ENCODE results near the gene ACAP2. TPM values are rescaled to one million over a fixed set of nuclear protein-coding genes. Genes with fewer than 3 reads are reported as not detected.

ACAP2 gene
- total RNA-seq, 1 donor from 2014 or later: 61.2 TPM

- no peak overlapping the region for H3K4me3 Mint-ChIP-seq (ENCODE audit: unreplicated experiment)
- H3K36me3 Mint-ChIP-seq (ENCODE audit: low read depth, unreplicated experiment): no peaks in the 10 kb centered on the region
- H3K4me1 Mint-ChIP-seq (ENCODE audit: unreplicated experiment): no peaks in the 10 kb centered on the region
- no peak for TF ChIP-seq CTCF (IDR thresholded peaks at IDR 0.05; ENCODE audit: unreplicated experiment)
- DNase-seq (ENCODE audit: low spot score): no peak
- H3K9me3 Mint-ChIP-seq (ENCODE audit: unreplicated experiment): no peaks in the 10 kb centered on the region
- H3K27me3 Mint-ChIP-seq (ENCODE audit: unreplicated experiment): no peaks in the 10 kb centered on the region
- H3K27ac Mint-ChIP-seq (ENCODE audit: unreplicated experiment): no peak overlapping the region
These were observed 31.0 kb downstream of the ACAP2 start for GRCh38 chr3:195411836-195412235.

GRCh38 chr3:195410546-195410945 is 32.3 kb downstream of the ACAP2 start:
- H3K36me3 Mint-ChIP-seq (ENCODE audit: low read depth, unreplicated experiment): no peaks in the 10 kb centered on the region
- H3K4me1 Mint-ChIP-seq (ENCODE audit: unreplicated experiment): peaks cover 5% of the 10 kb centered on the region
- H3K27ac Mint-ChIP-seq (ENCODE audit: unreplicated experiment): no peak overlapping the region
- no peak overlapping the region for H3K4me3 Mint-ChIP-seq (ENCODE audit: unreplicated experiment)
- no peak for TF ChIP-seq CTCF (IDR thresholded peaks at IDR 0.05; ENCODE audit: unreplicated experiment)
- H3K27me3 Mint-ChIP-seq (ENCODE audit: unreplicated experiment): no peaks in the 10 kb centered on the region
- no peaks in the 10 kb centered on the region for H3K9me3 Mint-ChIP-seq (ENCODE audit: unreplicated experiment)
- DNase-seq (ENCODE audit: low spot score): no peak

- TF ChIP-seq CTCF (IDR thresholded peaks at IDR 0.05; ENCODE audit: unreplicated experiment): no peak
- DNase-seq (ENCODE audit: low spot score): no peak
- Mint-ChIP-seq H3K27ac (ENCODE audit: unreplicated experiment) (no peak overlapping the region), H3K36me3 (ENCODE audit: low read depth, unreplicated experiment) (no peaks in the 10 kb centered on the region), H3K4me3 (ENCODE audit: unreplicated experiment) (no peak overlapping the region), H3K4me1 (ENCODE audit: unreplicated experiment) (peaks cover 6% of the 10 kb centered on the region), H3K9me3 (ENCODE audit: unreplicated experiment) (no peaks in the 10 kb centered on the region), H3K27me3 (ENCODE audit: unreplicated experiment) (no peaks in the 10 kb centered on the region)
These were observed 35.0 kb downstream of the ACAP2 start for GRCh38 chr3:195407531-195408409.

GRCh38 chr3:195405651-195406050 is 37.2 kb downstream of the ACAP2 start:
- no peak for DNase-seq (ENCODE audit: low spot score)
- H3K4me3 Mint-ChIP-seq (ENCODE audit: unreplicated experiment): peak overlapping the region; percentile 10
- peaks cover 2% of the 10 kb centered on the region for H3K27me3 Mint-ChIP-seq (ENCODE audit: unreplicated experiment)
- no peak overlapping the region for H3K27ac Mint-ChIP-seq (ENCODE audit: unreplicated experiment)
- no peak for TF ChIP-seq CTCF (IDR thresholded peaks at IDR 0.05; ENCODE audit: unreplicated experiment)
- H3K9me3 Mint-ChIP-seq (ENCODE audit: unreplicated experiment): no peaks in the 10 kb centered on the region
- peaks cover 6% of the 10 kb centered on the region for H3K4me1 Mint-ChIP-seq (ENCODE audit: unreplicated experiment)
- no peaks in the 10 kb centered on the region for H3K36me3 Mint-ChIP-seq (ENCODE audit: low read depth, unreplicated experiment)

GRCh38 chr3:195403841-195404408 is 38.9 kb downstream of the ACAP2 start:
- no peak for TF ChIP-seq CTCF (IDR thresholded peaks at IDR 0.05; ENCODE audit: unreplicated experiment)
- Mint-ChIP-seq H3K27ac (ENCODE audit: unreplicated experiment) (no peak overlapping the region), H3K36me3 (ENCODE audit: low read depth, unreplicated experiment) (no peaks in the 10 kb centered on the region), H3K4me1 (ENCODE audit: unreplicated experiment) (peaks cover 6% of the 10 kb centered on the region), H3K4me3 (ENCODE audit: unreplicated experiment) (no peak overlapping the region), H3K9me3 (ENCODE audit: unreplicated experiment) (no peaks in the 10 kb centered on the region), H3K27me3 (ENCODE audit: unreplicated experiment) (peaks cover 2% of the 10 kb centered on the region)
- DNase-seq (ENCODE audit: low spot score): no peak
